Psoas muscle (tissue), 8 donors: ENCODE data around the gene CEP72. TPM values are rescaled to one million over a fixed set of nuclear protein-coding genes. Genes with fewer than 3 reads are reported as not detected.
"Not testable (repeated sequence)": the region's sequence is repeated elsewhere in the genome, so short reads cannot be mapped to it uniquely, and the experiment has no call there.

Experiments used
- ATAC-seq, 4 donors: fragments of 200-7000 bp; cut with Tn5 transposase; one replicate each; pipeline ENCODE4 v1.9.1; 2020; ENCODE audit warnings: moderate library complexity in 3 of 4, mild to moderate bottlenecking in 2 of 4
- DNase-seq, 2 donors: peaks; one replicate each; pipeline ENCODE4 v3.0.0-alpha.2; 2020
- H3K27ac ChIP-seq: fragments of 200-600 bp; one replicate; pipeline ENCODE4 v1.8.0; 2022
- H3K27me3 ChIP-seq, 3 donors: fragments of 200-600 bp in 1 of 3; one replicate each; pipeline versions ENCODE4 v1.6.1 to v1.8.0; 2013 to 2022; ENCODE audit warnings: low read length in 2 of 3, mild to moderate bottlenecking in 2 of 3, moderate library complexity in 1 of 3; ENCODE audit not compliant: insufficient read depth in 3 of 3
- H3K36me3 ChIP-seq, 2 donors: fragments of 200-600 bp in 1 of 2; one replicate each; pipeline versions ENCODE4 v1.6.1 to v1.8.0; 2013 to 2022; ENCODE audit warnings: low read depth in 1 of 2, mild to moderate bottlenecking in 1 of 2, moderate library complexity in 1 of 2; ENCODE audit not compliant: insufficient read depth in 1 of 2
- H3K4me1 ChIP-seq: fragments of 200-600 bp; one replicate; pipeline ENCODE4 v1.8.0; 2022
- H3K4me3 ChIP-seq: fragments of 200-600 bp; one replicate; pipeline ENCODE4 v1.8.0; 2022; ENCODE audit warnings: mild to moderate bottlenecking
- H3K9me3 ChIP-seq: fragments of 200-600 bp; one replicate; pipeline ENCODE4 v1.8.0; 2022
- WGBS, 3 donors: extraction: QIAGEN DNeasy Blood & Tissue Kit; methylation state at CpG; one replicate each; pipeline versions ENCODE4 v1.1.6 to v1.1.7; 2013; 5-methylcytosine and 5-hydroxymethylcytosine counted together
- intact Hi-C, 2 donors: fragments of 100-400 bp; cut with DNase I; formaldehyde crosslinking; loops; one replicate each; pipeline versions ENCODE4 v1.11.0 to v1.14.2; 2022
- polyA plus RNA-seq, 3 donors: library from polyadenylated mRNA; stranded (reverse); fragments of 200-250 nt; gene quantifications; one replicate each; pipeline ENCODE4 v1.2.3, GENCODE V29; 2013
- total RNA-seq, 4 donors: library from RNA; stranded (reverse); fragmentation: NEBNext Ultra II Directional in 2 of 4; extraction: Animal tissue kit (Norgen Biotek cat#: 25700) in 2 of 4; gene quantifications; one replicate each; pipeline versions ENCODE4 v1.2.1 to v1.2.4, GENCODE V29; 2021 to 2023
- TF ChIP-seq, protein P1 (sequence below): fragments of 200-600 bp; IDR thresholded peaks from one replicate; pipeline ENCODE4 v1.8.0; 2022; ENCODE audit warnings: antibody characterized with exemption
- donor health status: healthy with polysubstance abuse.
- donor health status: DM: no; HTN: no; CAD: no; lungs with moderate emphysema.
- donor health status: Bipolar disorder and iron deficiency.
- donor health status: healthy.
- donor health status: DM: yes; HTN: yes; CAD: no.
- donor health status: DM: no; HTN: no; CAD: no.
- donor health status: DM: no; HTN: no; CAD: no.
- donor health status: DM: yes; HTN: yes; CAD: no.

Gene CEP72
- total and polyA plus RNA-seq, 7 donors, result 0.43 to 2.4 (median 0.71) TPM

DNA sequence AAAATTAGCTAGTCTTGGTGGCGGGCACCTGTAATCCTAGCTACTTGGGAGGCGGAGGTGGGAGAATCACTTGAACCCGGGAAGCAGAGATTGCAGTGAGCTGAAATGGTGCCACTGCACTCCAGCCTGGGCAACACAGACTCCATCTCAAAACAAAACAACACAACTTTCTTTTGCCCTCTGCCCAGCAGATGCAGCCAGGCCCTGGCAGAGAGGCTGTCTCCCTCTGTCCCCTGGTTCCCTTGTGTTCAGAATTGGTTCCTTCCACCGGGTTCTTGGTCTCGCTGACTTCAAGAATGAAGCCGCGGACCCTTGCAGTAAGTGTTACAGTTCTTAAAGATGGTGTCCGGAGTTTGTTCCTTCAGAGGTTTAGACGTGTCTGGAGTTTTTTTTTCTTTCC lies 30.2 kb upstream of the CEP72 start:
- H3K9me3 ChIP-seq, result no peaks in the 10 kb centered on the region
- H3K4me1 ChIP-seq, result no peaks in the 10 kb centered on the region
- 78 to 94% (median 88%) methylated on average over 9 of the region's 9 CpGs for WGBS, 3 donors
- TF ChIP-seq, protein P1, sequence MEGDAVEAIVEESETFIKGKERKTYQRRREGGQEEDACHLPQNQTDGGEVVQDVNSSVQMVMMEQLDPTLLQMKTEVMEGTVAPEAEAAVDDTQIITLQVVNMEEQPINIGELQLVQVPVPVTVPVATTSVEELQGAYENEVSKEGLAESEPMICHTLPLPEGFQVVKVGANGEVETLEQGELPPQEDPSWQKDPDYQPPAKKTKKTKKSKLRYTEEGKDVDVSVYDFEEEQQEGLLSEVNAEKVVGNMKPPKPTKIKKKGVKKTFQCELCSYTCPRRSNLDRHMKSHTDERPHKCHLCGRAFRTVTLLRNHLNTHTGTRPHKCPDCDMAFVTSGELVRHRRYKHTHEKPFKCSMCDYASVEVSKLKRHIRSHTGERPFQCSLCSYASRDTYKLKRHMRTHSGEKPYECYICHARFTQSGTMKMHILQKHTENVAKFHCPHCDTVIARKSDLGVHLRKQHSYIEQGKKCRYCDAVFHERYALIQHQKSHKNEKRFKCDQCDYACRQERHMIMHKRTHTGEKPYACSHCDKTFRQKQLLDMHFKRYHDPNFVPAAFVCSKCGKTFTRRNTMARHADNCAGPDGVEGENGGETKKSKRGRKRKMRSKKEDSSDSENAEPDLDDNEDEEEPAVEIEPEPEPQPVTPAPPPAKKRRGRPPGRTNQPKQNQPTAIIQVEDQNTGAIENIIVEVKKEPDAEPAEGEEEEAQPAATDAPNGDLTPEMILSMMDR, result no peak
- H3K27ac ChIP-seq, result no peak overlapping the region
- H3K27me3 ChIP-seq, result peaks cover 0 to 43% (median 10%) of the 10 kb centered on the region in 3 donors
- no peak overlapping the region for H3K4me3 ChIP-seq
- intact Hi-C loops, result no loop called here
- no peak for ATAC-seq
- no peak for DNase-seq
- H3K36me3 ChIP-seq, result no peaks in the 10 kb centered on the region

DNA sequence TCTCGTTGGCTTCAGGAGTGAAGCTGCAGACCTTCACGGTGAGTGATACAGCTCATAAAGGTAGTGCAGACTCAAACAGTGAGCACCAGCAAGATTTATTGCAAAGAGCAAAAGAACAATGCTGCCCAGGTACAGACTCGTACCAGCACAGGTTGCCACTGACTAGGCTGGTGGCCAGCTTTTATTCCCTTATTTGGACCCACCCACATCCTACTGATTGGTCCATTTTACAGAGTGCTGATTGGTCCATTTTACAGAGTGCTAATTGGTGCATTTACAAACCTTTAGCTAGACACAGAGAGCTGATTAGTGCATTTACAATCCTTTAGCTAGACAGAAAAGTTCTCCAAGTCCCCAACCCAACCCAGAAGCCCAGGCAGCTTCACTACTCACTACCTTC lies 29.7 kb upstream of the CEP72 start:
- H3K4me3 ChIP-seq, H3K9me3 ChIP-seq, H3K4me1 ChIP-seq, DNase-seq, intact Hi-C loops, H3K27ac ChIP-seq, ATAC-seq, H3K36me3 ChIP-seq: not testable (repeated sequence)
- WGBS, 3 donors, result 74 to 78% (median 75%) methylated on average over 3 of the region's 3 CpGs
- H3K27me3 ChIP-seq, result peaks cover 0 to 43% (median 10%) of the 10 kb centered on the region in 3 donors

DNA sequence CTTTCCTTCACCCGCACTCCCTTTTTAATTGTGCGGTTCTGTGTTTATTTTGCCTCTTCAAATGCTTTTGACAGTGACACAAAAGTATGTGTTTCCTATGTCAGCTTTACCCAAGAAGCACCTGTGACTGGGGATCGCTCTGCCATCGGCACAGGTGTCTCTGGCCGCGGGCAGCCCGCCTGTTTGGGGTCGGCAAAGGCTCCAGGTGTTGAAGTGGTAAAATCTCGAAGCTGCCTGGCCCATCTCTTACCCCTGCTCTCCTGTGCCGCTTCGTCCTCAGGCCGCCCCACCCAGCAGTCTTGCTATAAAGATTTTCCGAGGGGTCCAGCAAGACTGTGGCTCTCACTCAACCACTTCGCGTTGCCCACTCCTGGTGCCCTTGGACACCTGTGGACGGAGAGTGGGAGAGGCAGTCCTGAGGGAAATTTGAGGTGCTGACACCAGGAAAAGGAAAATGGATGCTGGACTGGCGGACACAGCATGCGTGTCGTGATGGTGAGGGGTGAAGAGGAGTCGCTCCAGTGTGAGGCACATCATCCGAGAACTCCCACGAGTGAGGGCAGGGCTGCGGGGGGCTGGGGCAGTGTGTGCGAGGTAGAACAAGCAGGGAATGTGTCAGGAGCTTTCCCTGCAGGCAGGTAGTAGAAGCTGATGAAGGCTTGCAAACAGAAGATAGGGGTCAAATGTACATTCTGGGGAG lies 29.1 kb upstream of the CEP72 start:
- 85 to 91% (median 90%) methylated on average over 24 of the region's 24 CpGs for WGBS, 3 donors
- ATAC-seq, result no peak
- DNase-seq, result no peak
- no peaks in the 10 kb centered on the region for H3K9me3 ChIP-seq
- intact Hi-C loops, result no loop called here
- TF ChIP-seq, protein P1, result no peak
- H3K27ac ChIP-seq, result no peak overlapping the region
- H3K4me3 ChIP-seq, result no peak overlapping the region
- H3K4me1 ChIP-seq, result no peaks in the 10 kb centered on the region
- no peaks in the 10 kb centered on the region for H3K36me3 ChIP-seq
- H3K27me3 ChIP-seq, result peaks cover 0 to 43% (median 10%) of the 10 kb centered on the region in 3 donors

DNA sequence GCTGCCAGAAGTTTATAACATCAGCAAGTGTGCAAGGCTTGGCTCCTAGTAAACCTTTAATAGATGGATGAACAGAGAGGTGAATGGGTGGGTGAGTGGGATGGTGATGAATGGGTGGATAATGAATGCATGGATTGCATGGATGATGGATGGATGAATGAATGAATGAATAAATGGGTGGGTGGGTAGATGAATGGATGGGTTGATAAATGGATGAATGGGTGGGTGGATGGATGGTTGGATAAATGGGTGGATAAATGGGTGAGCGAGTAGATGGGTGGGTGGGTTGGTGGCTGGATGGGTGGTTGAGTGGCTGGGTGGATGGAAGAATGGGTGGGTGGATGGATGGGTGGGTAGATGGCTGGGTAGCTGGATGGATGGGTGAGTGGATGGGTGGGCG lies 28.5 kb upstream of the CEP72 start:
- Histone ChIP-seq H3K4me3 (no peak overlapping the region), H3K27me3 (peaks cover 0 to 41% (median 10%) of the 10 kb centered on the region in 3 donors), H3K27ac (no peak overlapping the region), H3K4me1 (no peaks in the 10 kb centered on the region), H3K9me3 (no peaks in the 10 kb centered on the region), H3K36me3 (no peaks in the 10 kb centered on the region)
- TF ChIP-seq, protein P1, result no peak
- intact Hi-C loops, result no loop called here
- DNase-seq (no peak), ATAC-seq (no peak)
- 64 to 94% (median 65%) methylated on average over 1 to 2 of the region's 2 CpGs for WGBS, 3 donors

DNA sequence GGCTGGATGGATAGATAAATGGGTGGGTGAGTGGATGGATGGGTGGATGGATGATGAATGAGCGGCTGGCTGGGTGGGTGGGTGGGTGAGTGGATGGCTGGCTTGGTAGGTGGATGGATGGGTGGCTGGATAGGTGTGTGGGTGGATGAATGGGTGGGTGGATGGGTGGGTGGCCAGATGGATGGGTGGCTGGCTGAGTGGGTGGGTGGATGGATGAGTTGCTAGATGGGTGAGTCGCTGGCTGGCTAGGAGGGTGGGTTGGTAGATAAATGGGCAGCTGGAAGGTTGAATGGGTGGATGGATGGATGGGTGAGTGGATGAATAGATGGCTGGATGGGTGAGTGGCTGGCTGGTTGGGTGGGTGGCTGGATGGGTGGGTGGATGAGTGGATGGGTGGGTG lies 27.9 kb upstream of the CEP72 start:
- Histone ChIP-seq H3K27me3 (peaks cover 0 to 37% (median 10%) of the 10 kb centered on the region in 3 donors), H3K36me3 (no peaks in the 10 kb centered on the region), H3K4me1 (no peaks in the 10 kb centered on the region), H3K4me3 (no peak overlapping the region), H3K9me3 (no peaks in the 10 kb centered on the region), H3K27ac (no peak overlapping the region)
- TF ChIP-seq, protein P1, result no peak
- no peak for DNase-seq
- 83 to 96% (median 92%) methylated on average over 2 of the region's 2 CpGs for WGBS, 3 donors
- intact Hi-C loops, result no loop called here
- no peak for ATAC-seq
